K562 (cell line): ENCODE data around the gene MCU. TPM values are rescaled to one million over a fixed set of nuclear protein-coding genes. Genes with fewer than 3 reads are reported as not detected.

Source experiments
- ATAC-seq: fragments of 200-7000 bp; cut with Tn5 transposase; 3 replicates; pipeline ENCODE4 v1.9.1; 2020; ENCODE audit warnings: moderate library complexity
- BruUV-seq: library from RNA; stranded (reverse); fragments of 400-500 nt; replicated peaks from 2 replicates; lab custom pipeline; 2021; lab: Mats Ljungman, UMichigan
- CTCF ChIA-PET: fragments of 300-600 bp; formaldehyde crosslinking; extraction: SDS; loops from one replicate; lab custom pipeline; 2021; ENCODE audit warnings: low intra/inter-chr PET ratio; lab: Yijun Ruan, JAX
- POLR2A ChIA-PET: fragments of 300-600, 350-650 bp; sonication (Branson Sonifier 250); formaldehyde crosslinking; extraction: SDS; loops from one replicate; lab custom pipeline; 2021; ENCODE audit warnings: antibody characterized with exemption, inconsistent platforms; lab: Yijun Ruan, JAX
- DNase-seq, 4 experiments: peaks; one replicate each; pipeline versions ENCODE4 v3.0.0 to v3.0.0-alpha.2; 2011 to 2018; ENCODE audit warnings: low spot score in 3 of 4, mixed read lengths in 3 of 4; ENCODE audit errors: extremely low read depth in 1 of 4
- FAIRE-seq: peaks from 2 replicates; lab custom pipeline; 2011; peaks lifted over from hg19 to GRCh38; lab: Jason Lieb, UNC
- H2AFZ ChIP-seq: 2 replicates; pipeline ENCODE4 v1.6.0; 2011; ENCODE audit warnings: low read depth, low read length, control low read depth, inconsistent platforms
- H3K27ac ChIP-seq: fragments of 200-600 bp; 3 replicates; pipeline ENCODE4 v1.8.0; 2011; ENCODE audit warnings: low read depth, mild to moderate bottlenecking, control low read depth, inconsistent platforms, low read length, moderate library complexity, mixed read lengths; ENCODE audit errors: extremely low read depth
- H3K27me3 ChIP-seq, 2 experiments: fragments of 300-600 bp in 1 of 2; 2 replicates in 1 of 2; 3 replicates in 1 of 2; pipeline versions ENCODE4 v1.6.0 to v1.8.0; 2011; ENCODE audit warnings: inconsistent platforms in 2 of 2, low read length in 2 of 2, mild to moderate bottlenecking in 1 of 2, mixed read lengths in 1 of 2, moderate library complexity in 1 of 2; ENCODE audit not compliant: control insufficient read depth in 2 of 2, insufficient read depth in 2 of 2
- H3K36me3 ChIP-seq: fragments of 300-600 bp; 3 replicates; pipeline ENCODE4 v1.8.0; 2011; ENCODE audit warnings: mild to moderate bottlenecking, low read length, inconsistent platforms; ENCODE audit not compliant: control insufficient read depth, insufficient read depth
- H3K4me1 ChIP-seq, 2 experiments: fragments of 200-600 bp in 1 of 2; replicated peaks in 1 of 2; 2 replicates in 1 of 2; 3 replicates in 1 of 2; pipeline versions ENCODE4 v1.5.1 to v1.8.0; 2011; ENCODE audit warnings: inconsistent platforms in 2 of 2, low read length in 2 of 2, mild to moderate bottlenecking in 1 of 2, mixed read lengths in 1 of 2, moderate library complexity in 1 of 2; ENCODE audit not compliant: control insufficient read depth in 2 of 2, insufficient read depth in 2 of 2
- H3K4me2 ChIP-seq: 2 replicates; pipeline ENCODE4 v1.6.1; 2011; ENCODE audit warnings: low read length, control low read depth, inconsistent platforms, mixed read lengths; ENCODE audit not compliant: insufficient read depth
- H3K4me3 ChIP-seq: fragments of 200-600 bp; sonication (generic), shearing (Covaris generic); 2 replicates; pipeline ENCODE4 v1.5.1; 2016; ENCODE audit warnings: control low read depth, inconsistent platforms
- H3K79me2 ChIP-seq: fragments of 200-600 bp; 3 replicates; pipeline ENCODE4 v1.8.0; 2011; ENCODE audit warnings: low read length, inconsistent platforms; ENCODE audit not compliant: control insufficient read depth, insufficient read depth
- H3K9ac ChIP-seq, 2 experiments: 2 replicates each; pipeline versions ENCODE4 v1.6.0 to v1.6.1; 2011; ENCODE audit warnings: low read depth in 2 of 2, low read length in 2 of 2, control low read depth in 1 of 2, inconsistent platforms in 1 of 2, mild to moderate bottlenecking in 1 of 2, mixed read lengths in 1 of 2; ENCODE audit not compliant: insufficient read depth in 1 of 2
- H3K9me1 ChIP-seq: one replicate; pipeline ENCODE4 v1.6.0; 2011; ENCODE audit warnings: inconsistent platforms, mild to moderate bottlenecking, low read length, moderate library complexity; ENCODE audit not compliant: control insufficient read depth, insufficient read depth
- H3K9me3 ChIP-seq: replicated peaks from 2 replicates; pipeline ENCODE4 v1.5.1; 2011; ENCODE audit warnings: low read depth, low read length, inconsistent platforms; ENCODE audit not compliant: control insufficient read depth, insufficient read depth
- H4K20me1 ChIP-seq: replicated peaks from 2 replicates; pipeline ENCODE4 v1.6.1; 2011; ENCODE audit warnings: low read length, inconsistent platforms, mixed read lengths; ENCODE audit not compliant: control insufficient read depth, insufficient read depth
- ADNP ChIP-seq: fragments of 200-800 bp; sonication (Bioruptor generic); IDR thresholded peaks from 2 replicates; pipeline ENCODE4 v1.6.1; 2016; ENCODE audit warnings: missing genetic modification characterization, missing compliant biosample characterization
- C11orf30 ChIP-seq: fragments of 450-650 bp; IDR thresholded peaks from 2 replicates; pipeline ENCODE4 v1.6.1; 2016; ENCODE audit warnings: low read depth, mild to moderate bottlenecking
- CC2D1A ChIP-seq: fragments of 450-650 bp; IDR thresholded peaks from 2 replicates; pipeline ENCODE4 v1.6.1; 2017; ENCODE audit warnings: mild to moderate bottlenecking
- GATAD2B ChIP-seq: fragments of 450-650 bp; IDR thresholded peaks from 2 replicates; pipeline ENCODE4 v1.6.1; 2017; ENCODE audit warnings: mild to moderate bottlenecking, borderline replicate concordance
- MAFF ChIP-seq: IDR thresholded peaks from 2 replicates; pipeline ENCODE4 v1.6.1; 2012; ENCODE audit warnings: low read length, improper control_type of control experiment
- MAFG ChIP-seq: fragments of 450-650 bp; conservative IDR thresholded peaks from 2 replicates; pipeline ENCODE4 v1.6.1; 2016; ENCODE audit warnings: missing genetic modification characterization, missing compliant biosample characterization
- MAFK ChIP-seq: IDR thresholded peaks from 2 replicates; pipeline ENCODE4 v1.6.1; 2011; ENCODE audit warnings: low read length, improper control_type of control experiment
- MEIS2 ChIP-seq: fragments of 450-650 bp; IDR thresholded peaks from 2 replicates; pipeline ENCODE4 v1.6.1; 2014; ENCODE audit warnings: mild to moderate bottlenecking; ENCODE audit not compliant: partially characterized antibody
- NFE2 ChIP-seq: IDR thresholded peaks from 2 replicates; pipeline ENCODE4 v1.6.1; 2014; ENCODE audit warnings: antibody characterized with exemption, low read depth
- NR2C1 ChIP-seq, 2 experiments: fragments of 450-650 bp; IDR thresholded peaks; 2 replicates each; pipeline ENCODE4 v1.6.1; 2017; ENCODE audit warnings: mild to moderate bottlenecking in 2 of 2, antibody characterized with exemption in 1 of 2, inconsistent platforms in 1 of 2, missing compliant biosample characterization in 1 of 2, missing genetic modification characterization in 1 of 2
- RB1 ChIP-seq: fragments of 450-650 bp; IDR thresholded peaks from 2 replicates; pipeline ENCODE4 v1.6.1; 2017; ENCODE audit warnings: low read depth, mild to moderate bottlenecking
- RFX1 ChIP-seq: fragments of 450-650 bp; IDR thresholded peaks from 2 replicates; pipeline ENCODE4 v1.6.1; 2016; ENCODE audit warnings: mild to moderate bottlenecking, moderate library complexity
- SAFB2 ChIP-seq: fragments of 200-400 bp; formaldehyde crosslinking; IDR thresholded peaks from 2 replicates; pipeline ENCODE4 v1.6.1; 2018; ENCODE audit warnings: borderline replicate concordance, low read length, low read depth, moderate library complexity; ENCODE audit not compliant: severe bottlenecking
- SMARCA4 ChIP-seq: fragments of 450-650 bp; IDR thresholded peaks from 2 replicates; pipeline ENCODE4 v1.6.1; 2016
- TBP ChIP-seq: optimal IDR thresholded peaks from 2 replicates; pipeline ENCODE3; 2011; ENCODE audit warnings: low read depth, low read length, improper control_type of control experiment
- ZNF134 ChIP-seq: fragments of 250-450 bp; sonication (Bioruptor Pico); conservative IDR thresholded peaks from 2 replicates; pipeline ENCODE4 v1.4.0; 2020
- ZNF143 ChIP-seq: sonication (generic); formaldehyde crosslinking; IDR thresholded peaks from 2 replicates; pipeline ENCODE4 v1.9.0; 2022; ENCODE audit warnings: mild to moderate bottlenecking, missing genetic modification reagents
- ZNF165 ChIP-seq: fragments of 250-450 bp; sonication (Bioruptor Pico); IDR thresholded peaks from 2 replicates; pipeline ENCODE4 v1.4.0; 2020; ENCODE audit warnings: borderline replicate concordance
- ZNF316 ChIP-seq: fragments of 450-650 bp; IDR thresholded peaks from 2 replicates; pipeline ENCODE4 v1.6.1; 2016
- WGBS: fragments of 100-300 bp; shearing (Covaris generic); methylation state at CpG from one replicate; pipeline ENCODE4 v1.1.6; 2016; ENCODE audit warnings: low coverage, mixed read lengths; ENCODE audit not compliant: insufficient coverage; ENCODE audit errors: missing lambda C conversion rate; 5-methylcytosine and 5-hydroxymethylcytosine counted together
- in situ Hi-C: fragments of 300-500 bp; cut with MboI; formaldehyde crosslinking; loops from 4 replicates; pipeline ENCODE4 v1.15.0; 2018; ENCODE audit warnings: inconsistent platforms, mixed read lengths
- intact Hi-C: fragments of 100-400 bp; cut with micrococcal nuclease; formaldehyde crosslinking; loops from 2 replicates; pipeline ENCODE4 v1.14.2; 2022
- polyA plus RNA-seq, 8 experiments: library from polyadenylated mRNA; depleted of rRNA in 4 of 8; stranded (reverse) in 5 of 8; unstranded in 3 of 8; fragments of >200 nt; fragmentation: Nextera tagmentation in 2 of 8; fragmentation: Illumina TruSeq in 1 of 8; extraction: Ambion mirVana in 2 of 8; extraction: Trizol in 1 of 8; gene quantifications; 2 replicates each; pipeline versions ENCODE4 v1.2.1 to v1.2.3, GENCODE V29; 2011 to 2014; ENCODE audit warnings: inconsistent platforms in 1 of 8, missing spikeins in 1 of 8
- total RNA-seq, 7 experiments: library from RNA; depleted of rRNA in 6 of 7; stranded (reverse); fragments of >200 nt in 6 of 7; fragmentation: Illumina TruSeq in 2 of 7; extraction: Trizol in 2 of 7; gene quantifications; 2 replicates each; pipeline versions ENCODE4 v1.2.1 to v1.2.3, GENCODE V29; 2011 to 2021; ENCODE audit warnings: low replicate concordance in 1 of 7
- TF ChIP-seq, protein P1 (sequence below): fragments of 450-650 bp; formaldehyde crosslinking; conservative IDR thresholded peaks from 2 replicates; pipeline ENCODE4 v1.4.0; 2022; ENCODE audit warnings: mild to moderate bottlenecking, missing genetic modification characterization
- TF ChIP-seq, protein P2 (sequence below): fragments of 450-650 bp; IDR thresholded peaks from 2 replicates; pipeline ENCODE4 v1.6.1; 2016; ENCODE audit warnings: borderline replicate concordance
- TF ChIP-seq, protein P3 (sequence below): IDR thresholded peaks from 2 replicates; pipeline ENCODE4 v1.6.1; 2014; ENCODE audit warnings: antibody characterized with exemption

MCU gene
- total and polyA plus RNA-seq, 9 of the 15 experiments (the other 6 are each of a cell fraction or from before 2014, with no cell fraction given): 8.2 to 88.8 (median 21.3) TPM

DNA sequence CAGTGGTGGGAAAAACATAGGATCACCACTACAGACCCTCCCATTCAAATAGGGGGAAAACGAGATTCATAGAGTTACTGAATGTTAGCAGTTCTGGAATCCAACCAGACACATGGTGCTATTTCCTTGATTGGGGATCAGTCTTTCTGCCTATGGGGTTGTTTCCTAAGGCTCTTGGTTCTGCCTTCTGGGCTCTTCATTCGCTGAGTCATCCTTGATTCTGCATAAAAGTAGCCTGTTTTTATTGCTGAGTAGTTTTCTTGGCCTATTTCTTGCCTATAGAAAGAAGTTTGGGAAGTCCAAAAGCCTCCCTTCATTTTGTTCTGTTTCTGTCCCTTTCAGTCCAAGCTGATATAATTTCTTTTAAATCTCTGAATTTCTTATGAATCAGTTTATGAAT is 102.3 kb downstream of the MCU start:
- FAIRE-seq (peak; percentile 72), ATAC-seq (peak; percentile 85), DNase-seq (peak; percentile 24 to 59 (median 46))
- H2AFZ ChIP-seq: peak overlapping the region; percentile 37
- BruUV-seq: no TSS peak
- ChIA-PET CTCF (no interaction called here), POLR2A (interaction anchor here (0.6 to 1.4 kb wide), 7 partner anchors 9 to 575 kb away, joined by 3 to 8 read pairs (median 3); no protein-coding TSS in a partner anchor)
- intact Hi-C loops: no loop called here
- H3K9ac ChIP-seq: no peak overlapping the region
- H4K20me1 ChIP-seq: no peaks in the 10 kb centered on the region
- H3K9me3 ChIP-seq: no peaks in the 10 kb centered on the region
- H3K36me3 ChIP-seq: no peaks in the 10 kb centered on the region
- peaks cover 2 to 9% of the 10 kb centered on the region in 2 experiments; a peak in 2 of 5 replicates for H3K4me1 ChIP-seq
- in situ Hi-C loops: no loop called here
- no peak overlapping the region for H3K4me2 ChIP-seq
- no peak overlapping the region for H3K4me3 ChIP-seq
- no peaks in the 10 kb centered on the region for H3K79me2 ChIP-seq
- peak overlapping the region; percentile 60; the same call in 2 of the 3 replicates for H3K27ac ChIP-seq
- 8% methylated on average over 2 of the region's 2 CpGs for WGBS
- H3K9me1 ChIP-seq: no peaks in the 10 kb centered on the region
- no peaks in the 10 kb centered on the region for H3K27me3 ChIP-seq
- TF ChIP-seq RFX1 (no peak), ZNF165 (CRISPR knock-in tag) (no peak), MEIS2 (no peak), CC2D1A (no peak), SMARCA4 (peak; percentile 73), NFE2 (peak; percentile 95), MAFG (peak; percentile 99), C11orf30 (peak; percentile 98), GATAD2B (no peak), ZNF316 (peak; percentile 99), ZNF134 (CRISPR knock-in tag) (no peak), RB1 (no peak), TBP (no peak), SAFB2 (no peak), ADNP (tag) (no peak), NR2C1 (IDR thresholded peaks at IDR 0.05) (no peak), NR2C1 (tag; IDR thresholded peaks at IDR 0.05) (no peak), MAFK (peak; percentile 95), ZNF143 (CRISPR knock-in tag) (no peak), MAFF (peak; percentile 94)
- TF ChIP-seq, protein P1, sequence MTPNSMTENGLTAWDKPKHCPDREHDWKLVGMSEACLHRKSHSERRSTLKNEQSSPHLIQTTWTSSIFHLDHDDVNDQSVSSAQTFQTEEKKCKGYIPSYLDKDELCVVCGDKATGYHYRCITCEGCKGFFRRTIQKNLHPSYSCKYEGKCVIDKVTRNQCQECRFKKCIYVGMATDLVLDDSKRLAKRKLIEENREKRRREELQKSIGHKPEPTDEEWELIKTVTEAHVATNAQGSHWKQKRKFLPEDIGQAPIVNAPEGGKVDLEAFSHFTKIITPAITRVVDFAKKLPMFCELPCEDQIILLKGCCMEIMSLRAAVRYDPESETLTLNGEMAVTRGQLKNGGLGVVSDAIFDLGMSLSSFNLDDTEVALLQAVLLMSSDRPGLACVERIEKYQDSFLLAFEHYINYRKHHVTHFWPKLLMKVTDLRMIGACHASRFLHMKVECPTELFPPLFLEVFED (CRISPR knock-in tag): no peak
- TF ChIP-seq, protein P2, sequence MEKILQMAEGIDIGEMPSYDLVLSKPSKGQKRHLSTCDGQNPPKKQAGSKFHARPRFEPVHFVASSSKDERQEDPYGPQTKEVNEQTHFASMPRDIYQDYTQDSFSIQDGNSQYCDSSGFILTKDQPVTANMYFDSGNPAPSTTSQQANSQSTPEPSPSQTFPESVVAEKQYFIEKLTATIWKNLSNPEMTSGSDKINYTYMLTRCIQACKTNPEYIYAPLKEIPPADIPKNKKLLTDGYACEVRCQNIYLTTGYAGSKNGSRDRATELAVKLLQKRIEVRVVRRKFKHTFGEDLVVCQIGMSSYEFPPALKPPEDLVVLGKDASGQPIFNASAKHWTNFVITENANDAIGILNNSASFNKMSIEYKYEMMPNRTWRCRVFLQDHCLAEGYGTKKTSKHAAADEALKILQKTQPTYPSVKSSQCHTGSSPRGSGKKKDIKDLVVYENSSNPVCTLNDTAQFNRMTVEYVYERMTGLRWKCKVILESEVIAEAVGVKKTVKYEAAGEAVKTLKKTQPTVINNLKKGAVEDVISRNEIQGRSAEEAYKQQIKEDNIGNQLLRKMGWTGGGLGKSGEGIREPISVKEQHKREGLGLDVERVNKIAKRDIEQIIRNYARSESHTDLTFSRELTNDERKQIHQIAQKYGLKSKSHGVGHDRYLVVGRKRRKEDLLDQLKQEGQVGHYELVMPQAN: no peak
- TF ChIP-seq, protein P3, sequence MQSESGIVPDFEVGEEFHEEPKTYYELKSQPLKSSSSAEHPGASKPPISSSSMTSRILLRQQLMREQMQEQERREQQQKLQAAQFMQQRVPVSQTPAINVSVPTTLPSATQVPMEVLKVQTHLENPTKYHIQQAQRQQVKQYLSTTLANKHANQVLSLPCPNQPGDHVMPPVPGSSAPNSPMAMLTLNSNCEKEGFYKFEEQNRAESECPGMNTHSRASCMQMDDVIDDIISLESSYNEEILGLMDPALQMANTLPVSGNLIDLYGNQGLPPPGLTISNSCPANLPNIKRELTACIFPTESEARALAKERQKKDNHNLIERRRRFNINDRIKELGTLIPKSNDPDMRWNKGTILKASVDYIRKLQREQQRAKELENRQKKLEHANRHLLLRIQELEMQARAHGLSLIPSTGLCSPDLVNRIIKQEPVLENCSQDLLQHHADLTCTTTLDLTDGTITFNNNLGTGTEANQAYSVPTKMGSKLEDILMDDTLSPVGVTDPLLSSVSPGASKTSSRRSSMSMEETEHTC: no peak
